Smooth muscle cell (in vitro differentiated cells): ENCODE results near the gene CPA3. TPM values are rescaled to one million over a fixed set of nuclear protein-coding genes. Genes with fewer than 3 reads are reported as not detected.

Source experiments
- DNase-seq: peaks from one replicate; lab custom pipeline; 2025; ENCODE audit not compliant: unreplicated experiment; lab: John Stamatoyannopoulos, UW
- H2AFZ ChIP-seq: fragments of 200-600 bp; sonication (generic); 2 replicates; pipeline ENCODE4 v1.6.0; 2016; ENCODE audit warnings: antibody characterized with exemption, low read depth, mild to moderate bottlenecking
- H3F3A ChIP-seq: fragments of 200-600 bp; sonication (generic); 2 replicates; pipeline ENCODE4 v1.6.0; 2017; ENCODE audit warnings: antibody characterized with exemption, low read depth
- H3K27ac ChIP-seq: fragments of 200-600 bp; sonication (generic); 2 replicates; pipeline ENCODE4 v1.5.1; 2016; ENCODE audit warnings: low read depth, mild to moderate bottlenecking
- H3K27me3 ChIP-seq: fragments of 200-600 bp; sonication (generic); 2 replicates; pipeline ENCODE4 v1.6.1; 2016; ENCODE audit warnings: low read depth, mild to moderate bottlenecking
- H3K36me3 ChIP-seq: fragments of 200-600 bp; sonication (generic); 2 replicates; pipeline ENCODE4 v1.5.1; 2016; ENCODE audit warnings: low read depth
- H3K4me1 ChIP-seq: fragments of 200-600 bp; sonication (generic); 2 replicates; pipeline ENCODE4 v1.5.1; 2016; ENCODE audit warnings: low read depth
- H3K4me2 ChIP-seq: fragments of 200-600 bp; sonication (generic); 2 replicates; pipeline ENCODE4 v1.6.0; 2016; ENCODE audit warnings: mild to moderate bottlenecking
- H3K4me3 ChIP-seq: fragments of 200-600 bp; sonication (generic); 2 replicates; pipeline ENCODE4 v1.5.1; 2016; ENCODE audit warnings: mild to moderate bottlenecking
- H3K79me2 ChIP-seq: fragments of 200-600 bp; sonication (generic); 2 replicates; pipeline ENCODE4 v1.6.0; 2016; ENCODE audit warnings: low read depth, mild to moderate bottlenecking
- H3K9ac ChIP-seq: fragments of 200-600 bp; sonication (generic); 2 replicates; pipeline ENCODE4 v1.6.0; 2016; ENCODE audit warnings: low read depth
- H3K9me3 ChIP-seq: fragments of 200-600 bp; sonication (generic); replicated peaks from 2 replicates; pipeline ENCODE4 v1.5.1; 2016; ENCODE audit warnings: low read depth
- H4K20me1 ChIP-seq: fragments of 200-600 bp; sonication (generic); 2 replicates; pipeline ENCODE4 v1.6.0; 2016; ENCODE audit warnings: low read depth
- WGBS: methylation state at CpG from one replicate; pipeline ENCODE4 v1.1.7; 2016; ENCODE audit warnings: low lambda C conversion rate; 5-methylcytosine and 5-hydroxymethylcytosine counted together
- polyA plus RNA-seq: library from polyadenylated mRNA; unstranded; fragments of >200 nt; fragmentation: Nextera tagmentation; extraction: Ambion mirVana; gene quantifications from 2 replicates; pipeline ENCODE4 v1.2.1, GENCODE V29; 2016
- total RNA-seq: library from RNA; depleted of rRNA; stranded (reverse); fragments of >200 nt; gene quantifications from 2 replicates; pipeline ENCODE4 v1.2.3, GENCODE V29; 2014
- TF ChIP-seq, protein P1 (sequence below): fragments of 200-600 bp; sonication (generic); IDR thresholded peaks from 2 replicates; pipeline ENCODE4 v1.5.1; 2017; ENCODE audit warnings: borderline replicate concordance, mild to moderate bottlenecking, antibody characterized with exemption; ENCODE audit not compliant: insufficient read depth, poor library complexity, severe bottlenecking

CPA3 gene
- total and polyA plus RNA-seq, 2 experiments from 2014 or later: not detected

DNA sequence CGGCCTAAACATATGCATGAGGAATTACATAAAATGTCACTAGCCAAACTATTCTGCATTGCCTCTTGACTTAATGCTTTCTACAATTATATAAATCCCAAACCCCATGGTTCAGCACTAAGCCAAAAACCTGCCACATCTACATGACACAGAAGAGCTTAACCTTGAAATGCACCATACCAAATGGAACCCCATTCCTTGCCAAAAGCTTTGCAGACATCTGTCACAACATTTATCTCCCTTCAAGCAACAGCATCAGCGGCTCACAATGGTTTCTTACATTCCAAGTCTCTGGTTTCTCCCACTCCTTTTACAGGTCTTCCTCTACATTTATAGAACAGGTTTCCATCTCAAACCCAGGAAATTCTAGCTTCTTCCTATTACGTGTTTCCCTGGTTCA, 67.9 kb downstream of the CPA3 start:
- WGBS: 88% methylated on average over 3 of the region's 3 CpGs
- H3F3A ChIP-seq: no peaks in the 10 kb centered on the region
- no peaks in the 10 kb centered on the region for H3K36me3 ChIP-seq
- no peaks in the 10 kb centered on the region for H3K27me3 ChIP-seq
- no peak overlapping the region for H3K27ac ChIP-seq
- H3K4me1 ChIP-seq: no peaks in the 10 kb centered on the region
- H2AFZ ChIP-seq: no peak overlapping the region
- no peaks in the 10 kb centered on the region for H3K9me3 ChIP-seq
- TF ChIP-seq, protein P1, sequence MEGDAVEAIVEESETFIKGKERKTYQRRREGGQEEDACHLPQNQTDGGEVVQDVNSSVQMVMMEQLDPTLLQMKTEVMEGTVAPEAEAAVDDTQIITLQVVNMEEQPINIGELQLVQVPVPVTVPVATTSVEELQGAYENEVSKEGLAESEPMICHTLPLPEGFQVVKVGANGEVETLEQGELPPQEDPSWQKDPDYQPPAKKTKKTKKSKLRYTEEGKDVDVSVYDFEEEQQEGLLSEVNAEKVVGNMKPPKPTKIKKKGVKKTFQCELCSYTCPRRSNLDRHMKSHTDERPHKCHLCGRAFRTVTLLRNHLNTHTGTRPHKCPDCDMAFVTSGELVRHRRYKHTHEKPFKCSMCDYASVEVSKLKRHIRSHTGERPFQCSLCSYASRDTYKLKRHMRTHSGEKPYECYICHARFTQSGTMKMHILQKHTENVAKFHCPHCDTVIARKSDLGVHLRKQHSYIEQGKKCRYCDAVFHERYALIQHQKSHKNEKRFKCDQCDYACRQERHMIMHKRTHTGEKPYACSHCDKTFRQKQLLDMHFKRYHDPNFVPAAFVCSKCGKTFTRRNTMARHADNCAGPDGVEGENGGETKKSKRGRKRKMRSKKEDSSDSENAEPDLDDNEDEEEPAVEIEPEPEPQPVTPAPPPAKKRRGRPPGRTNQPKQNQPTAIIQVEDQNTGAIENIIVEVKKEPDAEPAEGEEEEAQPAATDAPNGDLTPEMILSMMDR: no peak
- H3K4me3 ChIP-seq: no peak overlapping the region
- no peaks in the 10 kb centered on the region for H4K20me1 ChIP-seq
- DNase-seq: no peak
- H3K79me2 ChIP-seq: no peaks in the 10 kb centered on the region
- H3K4me2 ChIP-seq: no peak overlapping the region
- no peak overlapping the region for H3K9ac ChIP-seq

DNA sequence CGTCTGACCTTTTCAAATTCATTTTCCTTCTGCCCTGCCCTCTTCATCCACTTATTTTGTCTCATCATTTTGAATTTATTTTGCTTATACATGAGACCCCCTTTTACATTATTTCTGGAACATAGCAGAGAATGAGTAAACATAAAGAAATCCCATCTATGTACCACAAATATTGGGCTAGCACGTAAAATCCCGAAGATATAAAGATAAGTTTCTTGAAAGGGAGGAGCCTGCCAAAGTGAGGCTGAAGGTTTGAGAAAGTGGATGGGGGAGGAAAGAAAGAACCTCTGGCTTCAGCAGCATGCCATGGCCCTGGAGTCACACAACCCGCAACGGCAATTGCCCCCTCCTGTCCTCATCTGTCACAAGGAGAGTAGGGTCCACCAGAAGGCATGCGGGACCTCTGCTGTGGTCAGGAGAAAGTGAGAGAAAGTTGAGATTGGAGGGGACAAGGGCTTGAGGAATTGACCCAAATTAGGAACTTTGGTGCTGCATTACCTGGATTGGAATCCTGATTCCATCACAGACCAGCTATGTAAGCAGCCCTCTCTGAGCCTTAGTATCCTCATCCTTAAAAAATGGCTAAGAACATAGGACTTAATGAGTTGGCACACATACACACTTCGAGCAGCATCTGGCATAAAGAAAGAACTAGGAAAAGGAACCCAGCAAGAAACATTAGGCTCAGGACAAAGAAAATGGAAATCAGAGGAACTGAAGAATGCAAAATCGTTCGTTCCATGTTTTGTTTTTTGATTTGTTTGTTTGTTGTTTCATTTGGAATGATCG, 72.6 kb downstream of the CPA3 start:
- TF ChIP-seq, protein P1: no peak
- H3K27me3 ChIP-seq: no peaks in the 10 kb centered on the region
- no peak overlapping the region for H2AFZ ChIP-seq
- no peak overlapping the region for H3K4me2 ChIP-seq
- no peak overlapping the region for H3K9ac ChIP-seq
- no peaks in the 10 kb centered on the region for H4K20me1 ChIP-seq
- H3K9me3 ChIP-seq: no peaks in the 10 kb centered on the region
- no peaks in the 10 kb centered on the region for H3K4me1 ChIP-seq
- H3K79me2 ChIP-seq: no peaks in the 10 kb centered on the region
- H3F3A ChIP-seq: no peaks in the 10 kb centered on the region
- no peak overlapping the region for H3K4me3 ChIP-seq
- no peak overlapping the region for H3K27ac ChIP-seq
- no peak for DNase-seq
- H3K36me3 ChIP-seq: no peaks in the 10 kb centered on the region
- WGBS: 83% methylated on average over 10 of the region's 10 CpGs

DNA sequence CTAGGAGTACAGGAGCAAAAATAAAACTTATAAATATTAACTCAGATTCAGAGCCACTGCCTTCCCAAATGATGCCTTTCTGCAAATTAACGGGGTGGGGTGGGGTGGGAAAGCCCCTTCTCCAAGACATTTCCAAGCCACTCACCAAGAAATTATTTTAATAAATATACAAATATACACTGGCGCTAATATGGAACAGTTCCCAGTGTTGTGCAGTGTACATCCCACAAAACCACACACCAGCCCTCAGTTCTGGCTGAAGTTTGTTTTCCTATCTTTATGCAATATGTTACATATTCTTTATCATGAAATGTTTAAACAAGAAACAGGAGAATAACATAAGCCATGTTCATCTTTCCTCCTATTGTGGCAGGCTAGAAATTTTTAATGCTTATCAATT, 73.2 kb downstream of the CPA3 start:
- H3K9me3 ChIP-seq: no peaks in the 10 kb centered on the region
- H3K79me2 ChIP-seq: no peaks in the 10 kb centered on the region
- H3K4me3 ChIP-seq: no peak overlapping the region
- H3K27ac ChIP-seq: no peak overlapping the region
- TF ChIP-seq, protein P1: no peak
- H3K27me3 ChIP-seq: no peaks in the 10 kb centered on the region
- H3K4me2 ChIP-seq: no peak overlapping the region
- H4K20me1 ChIP-seq: no peaks in the 10 kb centered on the region
- H2AFZ ChIP-seq: no peak overlapping the region
- H3K36me3 ChIP-seq: no peaks in the 10 kb centered on the region
- 95% methylated on average over 2 of the region's 2 CpGs for WGBS
- H3K4me1 ChIP-seq: no peaks in the 10 kb centered on the region
- no peaks in the 10 kb centered on the region for H3F3A ChIP-seq
- H3K9ac ChIP-seq: no peak overlapping the region
- no peak for DNase-seq

DNA sequence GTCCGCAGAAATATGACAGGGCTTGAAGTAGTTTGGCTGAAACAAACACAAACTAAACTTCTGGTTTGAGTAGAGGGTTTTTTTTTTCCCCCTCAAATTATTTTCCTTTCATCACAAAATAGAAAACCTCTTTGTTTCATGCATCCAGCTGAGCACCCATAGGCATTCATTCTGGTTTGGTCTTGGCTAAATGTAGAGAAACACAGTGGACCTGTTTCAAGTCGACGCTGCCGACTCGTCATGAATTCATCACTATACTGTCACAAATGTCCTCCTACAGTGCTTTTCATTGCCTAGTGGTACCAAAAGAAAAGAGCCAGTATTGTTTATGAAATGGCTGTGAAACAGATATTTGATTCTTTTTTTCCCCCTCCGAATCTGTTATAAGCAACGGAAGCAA, 73.8 kb downstream of the CPA3 start:
- no peak overlapping the region for H3K4me2 ChIP-seq
- H3K4me1 ChIP-seq: no peaks in the 10 kb centered on the region
- H3K4me3 ChIP-seq: no peak overlapping the region
- TF ChIP-seq, protein P1: no peak
- H3K27ac ChIP-seq: no peak overlapping the region
- no peaks in the 10 kb centered on the region for H3K36me3 ChIP-seq
- no peak for DNase-seq
- H3K79me2 ChIP-seq: no peaks in the 10 kb centered on the region
- no peak overlapping the region for H3K9ac ChIP-seq
- H2AFZ ChIP-seq: no peak overlapping the region
- 95% methylated on average over 7 of the region's 7 CpGs for WGBS
- no peaks in the 10 kb centered on the region for H3K27me3 ChIP-seq
- no peaks in the 10 kb centered on the region for H4K20me1 ChIP-seq
- H3K9me3 ChIP-seq: no peaks in the 10 kb centered on the region
- no peaks in the 10 kb centered on the region for H3F3A ChIP-seq
